ENCODE measurements around the gene FGF12.

GRCh38 chr3:192092388-192093005, 634.8 kb downstream of the FGF12 start:
- TF ChIP-seq POLR2A (IDR thresholded peaks at IDR 0.05) = no peak
- no peak for TF ChIP-seq CTCF (IDR thresholded peaks at IDR 0.05 in 8 of 11, conservative IDR thresholded peaks at IDR 0.05 in 3 of 11)
